ENCODE measurements around the gene RTF1.

RTF1 gene

DNA sequence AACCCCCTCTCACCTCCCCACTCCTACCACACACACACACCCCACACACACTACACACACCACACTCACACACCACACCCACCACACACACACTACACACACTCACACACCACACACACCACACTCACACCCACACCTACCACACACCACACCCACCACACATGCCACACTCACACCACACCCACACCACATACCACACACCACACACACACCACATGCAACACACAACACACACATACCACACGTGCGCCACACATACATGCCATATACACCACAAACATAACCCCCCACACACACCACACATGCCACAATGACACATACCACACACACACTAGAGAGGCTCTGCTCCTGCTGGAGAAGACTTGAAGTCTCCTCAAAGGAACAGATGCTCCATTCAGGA, 70.9 kb downstream of the RTF1 start:
- no peak for DNase-seq (ENCODE audit: low read depth in 2 of 2)

DNA sequence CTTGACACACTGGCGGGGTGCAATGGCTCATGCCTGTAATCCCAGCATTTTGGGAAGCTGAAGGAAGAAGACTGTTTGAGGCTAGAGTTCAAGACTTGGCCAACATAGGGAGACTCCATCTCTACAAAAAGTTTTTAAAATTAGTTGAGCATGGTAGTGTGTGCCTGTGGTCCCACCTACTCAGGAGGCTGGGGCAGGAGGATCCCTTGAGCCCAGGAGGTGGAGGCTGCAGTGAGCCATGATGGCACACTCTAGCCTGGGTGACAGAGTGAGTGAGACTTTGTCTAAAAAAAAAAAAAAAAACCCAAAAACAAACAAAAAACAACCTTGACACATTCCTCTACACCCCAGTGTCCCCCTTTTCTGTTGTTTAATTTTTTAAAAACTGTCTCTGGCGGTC, 72.7 kb downstream of the RTF1 start:
- DNase-seq (ENCODE audit: low read depth in 2 of 2) = no peak

DNA sequence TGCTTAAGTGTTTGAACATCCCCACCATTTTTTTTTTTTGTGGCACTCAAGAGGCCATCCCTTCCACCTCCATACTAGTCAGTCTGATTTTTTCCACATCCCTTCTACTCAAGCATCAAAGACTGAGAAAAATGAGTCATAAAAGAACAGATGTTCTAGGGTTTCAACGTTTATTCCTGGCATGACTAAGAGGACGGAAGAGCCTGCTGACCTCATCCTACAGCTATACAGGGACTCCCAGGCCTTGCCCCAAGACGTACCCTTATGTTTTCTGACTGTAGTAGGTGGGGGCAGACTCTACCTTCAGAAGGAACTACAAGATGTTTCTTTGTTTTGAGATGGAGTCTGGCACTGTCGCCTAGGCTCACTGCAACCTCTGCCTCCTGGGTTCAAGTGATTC, 73.5 kb downstream of the RTF1 start:
- DNase-seq (ENCODE audit: low read depth in 2 of 2) = no peak

DNA sequence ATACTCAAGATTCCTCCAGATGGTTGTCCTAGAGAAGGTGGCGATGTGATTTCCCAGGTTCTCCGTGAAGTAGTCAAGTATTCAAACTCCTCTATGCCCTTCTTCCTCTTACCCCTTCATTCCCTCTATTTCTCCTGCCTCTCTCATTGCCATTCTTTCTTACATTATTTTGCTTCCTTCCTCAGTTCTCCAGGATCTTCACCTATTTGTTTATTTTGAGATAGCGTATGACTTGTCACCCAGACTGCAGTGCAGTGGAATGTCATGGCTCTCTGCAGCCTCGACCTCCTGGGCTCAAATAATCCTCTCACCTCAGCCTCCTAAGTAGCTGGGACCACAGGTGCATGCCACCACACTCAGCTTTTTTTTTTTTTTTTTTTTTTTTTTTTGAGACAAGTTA, 75.0 kb downstream of the RTF1 start:
- DNase-seq (ENCODE audit: low read depth in 2 of 2) = no peak

DNA sequence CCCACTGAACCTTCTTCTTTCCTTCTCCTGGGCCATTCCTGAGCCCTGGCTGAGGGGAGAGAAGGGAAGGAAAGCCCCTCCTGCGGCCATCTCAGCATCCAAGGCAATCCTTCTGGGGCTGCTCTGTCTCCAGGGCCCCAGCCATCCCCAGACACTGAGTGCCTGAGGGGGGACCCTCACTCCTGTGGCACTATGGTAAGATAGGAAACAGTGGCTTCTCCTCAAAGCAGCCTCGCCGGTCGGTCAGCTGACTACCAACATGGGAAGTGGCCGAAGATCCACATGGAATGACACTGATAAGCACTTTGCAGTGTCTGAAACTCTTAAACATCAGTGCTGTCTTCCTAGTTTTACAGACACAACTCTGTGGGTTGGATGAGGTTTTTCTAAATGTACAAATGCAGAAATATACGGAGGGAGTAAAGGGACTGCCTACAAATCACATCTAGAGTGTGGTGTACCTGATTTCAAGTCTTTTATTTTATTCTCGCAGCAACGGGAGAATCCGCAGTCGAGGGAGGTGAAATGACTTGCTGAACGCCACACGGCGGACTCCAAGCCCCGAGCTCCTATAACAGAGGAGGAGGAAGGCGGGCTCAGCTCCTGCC, 75.8 kb downstream of the RTF1 start:
- no peak for DNase-seq (ENCODE audit: low read depth in 2 of 2)

DNA sequence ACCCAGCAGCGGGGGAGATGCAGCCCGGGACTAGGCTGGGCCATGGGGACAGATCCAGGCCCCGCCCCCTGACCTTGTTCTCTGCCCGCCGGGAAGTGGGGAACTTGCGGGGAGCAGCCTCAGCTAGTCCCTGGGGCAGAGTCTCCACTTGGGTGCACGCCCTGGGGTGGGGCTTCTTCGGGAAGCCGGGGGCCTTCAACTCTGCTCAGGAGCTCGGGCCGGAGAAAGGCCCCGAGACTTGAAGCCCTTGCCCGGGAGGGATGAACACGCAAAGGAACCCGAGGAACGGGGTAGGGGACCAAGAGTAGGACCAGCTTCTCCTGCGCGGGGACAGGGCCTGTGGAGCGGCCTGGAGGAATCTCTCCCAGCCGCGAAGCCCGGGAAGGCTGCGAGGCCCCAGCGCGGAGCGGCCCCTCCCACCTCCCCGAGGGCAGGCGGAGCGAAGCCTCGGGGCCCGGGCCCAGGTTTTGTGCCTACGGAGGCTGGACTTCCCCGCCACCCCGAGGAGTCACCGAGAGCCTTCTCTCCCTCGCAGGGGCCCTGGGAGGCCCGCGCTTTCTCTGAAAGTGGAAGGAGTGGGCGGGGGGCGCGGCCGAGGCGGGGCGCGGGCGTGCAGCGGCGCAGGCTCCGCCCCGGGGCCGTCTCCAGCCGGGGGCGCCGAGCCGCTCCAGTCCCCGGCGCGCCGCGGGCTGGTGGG, 76.5 kb downstream of the RTF1 start, which contains the start of gene ITPKA:
ITPKA (plus strand) TSS at position 670 of the 697 bp plus-strand sequence. CDS start 54 bp downstream, outside the sequence.
- peak; percentile 55 to 75 for DNase-seq (ENCODE audit: low read depth in 2 of 2)

DNA sequence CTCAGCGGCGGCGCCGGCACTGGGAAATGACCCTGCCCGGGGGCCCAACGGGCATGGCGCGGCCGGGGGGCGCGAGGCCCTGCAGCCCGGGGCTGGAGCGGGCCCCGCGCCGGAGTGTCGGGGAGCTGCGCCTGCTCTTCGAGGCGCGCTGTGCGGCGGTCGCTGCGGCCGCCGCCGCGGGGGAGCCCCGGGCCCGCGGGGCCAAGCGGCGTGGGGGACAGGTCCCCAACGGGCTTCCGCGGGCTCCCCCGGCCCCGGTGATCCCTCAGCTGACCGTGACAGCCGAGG, 77.0 kb downstream of the RTF1 start:
- DNase-seq (ENCODE audit: low read depth in 2 of 2) = no peak

DNA sequence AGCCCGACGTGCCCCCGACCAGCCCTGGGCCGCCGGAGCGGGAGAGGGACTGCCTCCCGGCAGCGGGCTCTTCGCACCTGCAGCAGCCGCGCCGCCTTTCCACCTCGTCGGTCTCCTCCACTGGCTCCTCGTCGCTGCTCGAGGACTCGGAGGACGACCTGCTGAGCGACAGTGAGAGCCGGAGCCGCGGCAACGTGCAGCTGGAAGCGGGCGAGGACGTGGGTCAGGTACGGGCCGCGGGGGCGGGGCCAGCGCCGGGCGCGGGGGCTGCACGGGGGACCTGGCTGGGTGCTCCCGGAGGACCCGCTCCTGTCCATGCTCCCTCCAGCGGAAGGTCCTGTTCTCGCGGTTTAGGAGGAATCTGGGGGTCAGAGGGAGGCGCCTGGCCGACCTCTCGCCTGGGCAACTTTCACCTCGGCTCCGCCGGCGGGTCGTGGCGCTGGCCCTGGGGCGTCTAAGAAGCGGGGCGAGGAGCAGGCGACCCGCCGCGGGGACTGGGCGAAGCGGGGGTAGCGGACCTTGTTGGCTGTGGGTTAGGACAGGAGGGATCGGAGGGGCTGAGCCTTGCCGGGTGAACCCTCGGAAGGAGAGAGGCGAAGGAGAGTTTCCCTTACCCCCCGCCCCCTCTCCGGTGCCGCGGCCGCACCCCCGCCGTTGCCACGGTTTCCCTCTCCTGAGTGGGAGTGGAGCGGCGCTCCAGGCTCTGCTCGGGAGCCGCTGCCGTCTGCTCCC, 77.5 kb downstream of the RTF1 start:
- no peak for DNase-seq (ENCODE audit: low read depth in 2 of 2)

DNA sequence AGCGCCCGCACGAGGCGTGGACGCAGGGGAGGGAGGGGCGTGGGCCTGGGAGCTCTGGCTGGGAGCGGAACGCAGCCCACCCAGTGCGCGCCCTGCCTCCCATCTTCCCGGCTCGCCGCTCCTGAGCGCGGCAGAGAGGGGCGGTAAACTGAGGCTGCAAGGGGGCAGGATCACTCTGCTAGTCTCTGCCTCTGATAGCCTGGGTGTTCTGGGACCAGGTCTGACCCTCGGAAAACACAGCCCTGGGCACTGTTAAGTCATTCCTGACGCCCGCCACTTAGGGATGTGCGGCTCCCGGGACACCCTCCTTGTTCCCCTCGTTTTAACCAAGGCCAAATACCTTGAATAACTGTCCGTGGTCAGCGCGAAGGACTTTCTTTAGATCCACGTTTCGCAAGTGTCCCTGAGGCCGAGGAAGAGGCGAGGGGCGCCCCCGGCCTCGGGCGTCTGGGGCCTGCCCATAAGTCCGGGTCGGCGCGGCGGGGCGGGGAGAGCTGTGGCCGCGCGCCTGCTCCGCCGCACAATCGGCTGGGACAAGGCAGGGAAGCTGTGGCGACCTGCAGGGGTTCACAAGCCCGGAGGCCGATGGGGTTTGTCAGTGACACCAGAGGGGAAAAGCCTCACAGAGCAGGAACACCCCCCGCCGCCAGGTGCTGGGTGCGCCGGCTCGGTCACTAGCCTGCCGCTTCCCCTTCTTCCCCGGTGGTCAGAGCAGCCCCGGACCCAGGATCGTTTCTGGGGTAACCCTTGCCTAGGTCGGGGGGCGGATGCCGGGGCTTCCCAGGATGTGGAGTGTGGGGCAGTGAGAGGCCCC, 78.2 kb downstream of the RTF1 start:
- no peak for DNase-seq (ENCODE audit: low read depth in 2 of 2)

DNA sequence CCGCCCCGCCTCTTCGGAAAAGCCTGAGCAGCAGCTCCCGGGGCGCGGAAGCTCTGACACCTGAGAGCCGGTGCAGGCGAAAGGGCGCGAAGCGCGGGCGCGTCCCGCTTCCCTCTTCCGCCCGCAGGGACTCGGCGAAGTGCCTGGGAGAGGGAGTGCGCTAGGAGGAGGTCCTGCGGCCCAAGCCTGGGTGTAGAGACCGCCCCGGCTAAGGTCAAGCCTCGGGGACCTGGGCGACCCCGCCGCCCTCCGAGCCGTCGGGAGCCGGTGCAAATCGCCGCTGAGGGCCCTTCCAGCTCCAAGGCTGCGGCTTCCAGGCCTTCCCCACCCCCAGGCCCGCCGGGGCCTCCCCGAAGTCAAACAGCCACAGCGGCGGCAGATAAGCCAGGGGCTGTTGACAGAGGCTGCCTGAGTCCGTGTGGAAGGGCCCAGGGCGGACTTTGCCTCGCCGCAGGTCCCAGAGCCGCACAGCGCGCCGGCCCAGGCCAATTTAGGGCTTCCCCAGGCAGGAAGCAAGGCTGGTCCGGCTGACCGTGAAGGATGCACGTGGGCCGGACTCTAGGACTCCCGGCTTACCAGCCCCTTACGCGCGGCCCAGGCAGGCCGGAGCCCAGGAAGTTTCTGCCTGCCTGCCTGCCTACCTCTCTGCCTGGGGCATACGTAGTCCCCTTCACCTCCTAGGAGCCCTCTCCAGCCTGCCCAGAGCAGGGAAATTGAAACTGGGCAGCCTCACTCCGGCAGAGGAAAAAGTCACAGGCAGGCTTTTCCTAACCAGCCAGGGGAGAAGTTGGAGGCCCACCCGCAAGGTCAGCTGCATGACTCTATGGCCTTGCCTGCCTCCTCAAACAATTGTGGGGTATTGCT, 79.1 kb downstream of the RTF1 start:
- DNase-seq (ENCODE audit: low read depth in 2 of 2) = no peak

DNA sequence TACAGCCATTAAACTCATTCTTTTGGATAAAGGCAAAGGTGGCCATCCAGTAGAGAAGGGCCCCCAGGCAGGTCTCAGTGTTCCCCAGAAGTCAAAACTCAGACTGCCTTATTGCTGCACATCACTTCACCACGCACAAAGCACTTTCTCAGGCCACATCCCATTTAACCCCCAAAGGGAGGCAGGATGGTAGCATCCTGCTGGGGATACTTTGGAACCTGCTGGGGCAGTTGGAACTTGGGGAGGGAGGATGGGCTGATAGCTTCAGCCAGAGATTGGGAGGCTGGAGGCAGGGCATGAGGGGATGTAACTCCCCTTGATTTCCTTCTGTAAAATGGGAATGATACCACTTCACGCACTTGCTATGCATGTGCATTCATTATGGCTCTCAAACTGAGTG, 81.8 kb downstream of the RTF1 start:
- no peak for DNase-seq (ENCODE audit: low read depth in 2 of 2)

DNA sequence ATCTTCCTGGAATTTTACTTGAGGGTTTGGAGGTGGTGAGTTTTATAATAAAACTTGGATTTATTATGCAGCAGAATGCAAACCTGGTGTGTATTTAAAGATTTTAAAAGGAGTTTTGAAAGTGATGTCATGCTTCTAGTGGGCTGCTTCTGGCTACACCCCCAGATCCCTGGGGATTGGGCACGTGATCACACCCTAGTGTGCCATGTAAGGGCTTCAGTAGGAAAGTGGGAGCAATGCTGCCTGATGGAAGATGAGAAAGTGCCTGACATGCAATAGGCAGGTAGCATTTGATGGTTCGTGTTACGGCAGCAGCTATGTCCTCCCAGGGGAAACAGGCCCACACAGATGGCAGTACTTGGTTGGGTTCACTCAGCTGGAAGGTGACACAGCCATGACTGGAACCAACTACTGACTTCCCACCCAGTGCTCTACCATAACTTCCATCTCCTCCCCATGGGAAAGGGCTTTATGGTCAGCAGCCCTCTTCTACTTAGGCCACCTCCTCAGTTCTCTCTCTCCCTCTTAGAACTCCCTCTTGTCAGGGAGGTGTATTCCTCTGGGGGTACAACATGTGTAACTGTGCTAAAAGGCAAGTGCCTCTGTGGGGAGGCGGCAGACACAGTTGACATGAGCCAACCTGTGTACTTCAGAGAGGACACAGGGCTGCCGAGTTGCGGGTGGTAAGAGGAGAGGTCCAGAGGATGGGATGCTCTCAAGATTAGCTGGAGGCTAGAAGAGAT, 82.4 kb downstream of the RTF1 start:
- DNase-seq (ENCODE audit: low read depth in 2 of 2) = no peak

DNA sequence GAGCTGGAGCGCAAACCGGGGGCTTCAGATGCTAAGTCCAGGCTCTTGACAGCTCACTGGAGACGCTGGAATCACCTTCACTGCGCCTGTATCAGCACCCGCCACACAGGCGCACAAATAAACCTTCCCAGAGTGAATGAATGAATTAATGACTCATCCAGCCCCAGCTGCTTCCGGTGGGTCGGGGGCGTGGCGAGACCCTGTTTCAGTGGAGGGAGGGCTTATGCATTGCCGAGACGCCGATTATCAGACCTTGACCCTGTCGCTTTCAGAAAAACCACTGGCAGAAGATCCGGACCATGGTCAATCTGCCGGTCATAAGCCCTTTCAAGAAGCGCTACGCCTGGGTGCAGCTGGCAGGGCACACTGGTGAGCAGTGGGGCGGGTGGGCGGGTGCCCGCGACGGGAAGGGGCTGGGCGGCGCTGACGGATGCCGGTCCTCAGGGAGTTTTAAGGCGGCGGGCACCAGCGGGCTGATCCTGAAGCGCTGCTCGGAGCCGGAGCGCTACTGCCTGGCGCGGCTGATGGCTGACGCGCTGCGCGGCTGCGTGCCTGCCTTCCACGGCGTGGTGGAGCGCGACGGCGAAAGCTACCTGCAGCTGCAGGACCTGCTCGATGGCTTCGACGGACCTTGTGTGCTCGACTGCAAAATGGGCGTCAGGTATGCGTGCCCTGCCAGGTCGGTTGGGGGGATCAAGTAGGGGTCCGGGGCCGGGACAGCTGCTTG, 84.5 kb downstream of the RTF1 start:
- no peak for DNase-seq (ENCODE audit: low read depth in 2 of 2)

DNA sequence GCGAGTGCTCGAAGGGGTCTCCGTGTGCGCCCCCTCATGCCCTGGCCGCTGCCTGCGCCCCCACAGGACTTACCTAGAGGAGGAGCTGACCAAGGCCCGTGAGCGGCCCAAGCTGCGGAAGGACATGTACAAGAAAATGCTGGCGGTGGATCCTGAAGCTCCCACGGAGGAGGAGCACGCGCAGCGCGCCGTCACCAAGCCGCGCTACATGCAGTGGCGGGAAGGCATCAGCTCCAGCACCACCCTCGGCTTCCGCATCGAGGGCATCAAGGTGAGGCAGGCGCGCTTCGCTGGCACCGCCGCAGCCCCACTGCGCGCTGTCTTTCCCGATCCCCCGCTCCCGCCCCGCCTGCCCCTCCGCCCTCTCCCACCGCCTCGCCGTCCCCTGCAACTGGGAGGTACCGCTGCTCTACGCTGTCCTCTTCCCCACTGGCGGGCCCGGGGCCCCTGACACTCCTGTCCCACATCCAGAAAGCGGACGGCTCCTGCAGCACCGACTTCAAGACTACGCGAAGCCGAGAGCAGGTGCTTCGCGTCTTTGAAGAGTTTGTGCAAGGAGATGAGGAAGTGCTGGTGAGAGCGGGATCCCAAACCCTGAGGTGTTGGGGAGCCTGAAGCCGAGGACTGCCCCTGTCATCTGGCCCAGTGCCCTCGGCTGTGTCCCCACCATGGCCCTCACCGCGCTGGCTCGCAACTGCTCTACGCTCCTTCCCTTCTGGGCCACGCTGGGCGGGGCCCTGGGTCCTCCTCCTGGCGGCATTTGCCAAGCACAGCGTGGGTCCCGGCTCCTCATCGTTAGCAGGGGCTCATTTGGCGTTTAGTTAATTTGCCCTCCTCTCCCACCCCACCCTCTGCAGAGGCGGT, 85.3 kb downstream of the RTF1 start:
- no peak for DNase-seq (ENCODE audit: low read depth in 2 of 2)

DNA sequence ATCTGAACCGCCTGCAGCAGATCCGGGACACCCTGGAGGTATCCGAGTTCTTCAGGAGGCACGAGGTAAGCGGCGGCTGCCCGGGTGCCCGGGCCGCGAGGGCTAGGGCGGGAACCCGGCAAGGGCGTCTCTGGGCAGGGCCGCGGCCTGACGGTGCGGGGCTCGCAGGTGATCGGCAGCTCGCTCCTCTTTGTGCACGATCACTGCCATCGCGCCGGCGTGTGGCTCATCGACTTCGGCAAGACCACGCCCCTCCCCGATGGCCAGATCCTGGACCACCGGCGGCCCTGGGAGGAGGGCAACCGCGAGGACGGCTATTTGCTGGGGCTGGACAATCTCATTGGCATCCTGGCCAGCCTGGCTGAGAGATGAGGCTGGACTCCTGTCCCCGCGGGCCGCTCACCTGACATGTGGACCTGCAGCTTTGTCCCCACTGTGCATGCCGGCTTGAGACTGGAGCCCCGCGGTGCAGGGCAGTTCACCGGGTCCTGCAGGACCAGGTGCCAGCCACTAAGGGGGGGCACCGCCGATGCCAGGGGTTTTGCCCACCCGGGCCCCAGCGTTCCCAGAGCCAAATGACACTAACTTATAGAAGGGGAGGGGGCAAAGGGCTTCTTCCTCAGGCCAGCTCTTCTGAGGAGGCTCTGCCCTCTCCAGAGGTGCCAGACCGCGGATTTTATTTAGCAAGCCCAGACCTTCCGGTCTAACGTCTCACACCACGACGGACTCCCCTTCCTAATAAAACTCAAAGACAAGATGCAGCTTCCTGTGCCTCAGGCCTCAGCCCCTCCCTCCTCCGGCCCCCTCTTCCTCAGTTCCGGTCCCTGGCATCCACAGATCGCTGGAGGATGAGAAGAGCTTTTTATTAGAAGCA, 86.1 kb downstream of the RTF1 start:
- no peak for DNase-seq (ENCODE audit: low read depth in 2 of 2)

DNA sequence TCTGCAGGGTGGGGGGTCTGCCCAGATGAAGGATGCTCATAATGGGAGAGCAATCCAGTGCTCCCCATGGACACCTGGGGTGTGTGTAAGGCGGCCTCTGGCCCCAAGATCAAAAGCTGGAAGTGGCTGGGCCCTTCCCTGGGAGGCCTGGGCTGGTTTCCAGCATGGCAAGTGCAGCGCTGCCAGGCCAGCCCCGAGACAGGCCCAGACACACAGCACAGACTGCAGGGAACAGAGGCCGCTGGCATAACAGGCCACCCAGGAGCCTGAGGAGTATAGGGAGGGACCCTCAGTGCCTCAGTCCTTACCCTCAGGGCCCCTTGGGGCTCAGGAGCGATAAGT, 86.7 kb downstream of the RTF1 start:
- DNase-seq (ENCODE audit: low read depth in 2 of 2) = no peak

DNA sequence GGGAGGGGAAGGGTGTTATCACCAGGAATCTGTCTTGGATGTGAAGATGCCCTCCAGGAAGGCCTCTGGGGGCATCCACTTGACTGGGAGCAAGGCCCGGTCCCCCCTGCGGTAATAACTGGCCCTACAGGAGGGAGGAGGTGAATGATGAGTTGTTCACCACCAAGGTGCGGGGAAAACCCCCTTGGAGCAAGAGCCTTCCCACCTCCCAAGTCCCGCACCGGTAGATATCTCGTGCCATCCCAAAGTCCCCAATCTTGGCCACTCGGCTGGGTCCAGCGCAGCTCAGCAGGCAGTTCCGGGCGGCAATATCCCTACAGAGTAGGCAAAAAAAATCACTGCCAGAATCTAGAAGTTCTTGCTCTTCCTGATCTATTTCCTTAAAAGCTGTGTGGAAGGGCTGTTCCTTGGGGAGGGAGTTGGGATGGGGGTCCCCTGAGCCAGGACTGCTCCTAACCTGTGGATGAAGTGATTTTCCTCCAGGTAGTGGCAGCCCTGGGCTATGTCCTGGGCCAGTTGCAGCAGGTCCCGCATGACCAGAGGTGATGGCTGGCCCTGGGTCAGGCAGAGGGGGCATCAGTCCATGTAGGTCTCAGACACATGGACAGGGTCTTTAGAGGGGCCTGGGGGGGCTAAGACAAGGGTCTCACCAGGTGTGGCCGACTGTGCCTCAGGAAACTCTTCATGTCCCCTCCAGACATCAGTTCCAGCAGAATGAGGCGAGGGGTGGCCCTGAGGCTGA, 88.0 kb downstream of the RTF1 start:
- DNase-seq (ENCODE audit: low read depth in 2 of 2) = no peak

DNA sequence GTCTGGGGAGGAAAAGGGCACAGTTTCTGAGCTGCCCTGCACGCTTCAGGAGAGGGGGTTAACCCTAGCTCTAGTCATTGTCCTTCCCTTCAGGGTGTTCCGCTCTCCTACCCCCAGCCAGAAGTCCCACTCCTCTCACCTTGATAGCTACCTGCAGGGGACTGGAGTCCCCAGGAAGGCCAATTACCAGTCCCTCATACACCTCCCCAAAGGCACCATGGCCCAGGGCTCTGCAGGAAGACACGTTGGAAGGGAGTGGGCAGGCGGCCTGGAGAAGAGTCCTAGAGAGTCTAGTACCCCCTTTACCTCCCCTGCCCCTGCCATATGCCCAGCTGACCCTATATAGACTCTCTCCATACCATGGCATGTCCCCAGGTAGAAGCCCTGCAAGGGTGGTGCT, 88.9 kb downstream of the RTF1 start:
- DNase-seq (ENCODE audit: low read depth in 2 of 2) = no peak
